HG03565 (cell line): Measurements from ENCODE around the gene CFAP74.

Experiments used
- ATAC-seq: cut with Tn5 transposase; IDR thresholded peaks from one replicate; pipeline ENCODE4 v1.9.1; 2021; ENCODE audit warnings: mild to moderate bottlenecking, moderate library complexity; ENCODE audit not compliant: unreplicated experiment

Gene CFAP74

GRCh38 chr1:1956101-1956500 lies 47.5 kb downstream of the CFAP74 start:
- no peak for ATAC-seq

GRCh38 chr1:1955621-1956094 lies 47.9 kb downstream of the CFAP74 start:
- ATAC-seq: no peak

GRCh38 chr1:1954831-1955441 lies 48.6 kb downstream of the CFAP74 start:
- ATAC-seq: no peak

- ATAC-seq: no peak
These were observed 49.6 kb downstream of the CFAP74 start for GRCh38 chr1:1954015-1954414.

GRCh38 chr1:1950940-1951339 lies 52.6 kb downstream of the CFAP74 start:
- ATAC-seq: no peak

GRCh38 chr1:1948783-1949182 lies 54.8 kb downstream of the CFAP74 start:
- no peak for ATAC-seq

- no peak for ATAC-seq
These were observed 56.1 kb downstream of the CFAP74 start for GRCh38 chr1:1947493-1947892.

- no peak for ATAC-seq
These were observed 57.0 kb downstream of the CFAP74 start for GRCh38 chr1:1946540-1946939.

- ATAC-seq: no peak
These were observed 57.7 kb downstream of the CFAP74 start for GRCh38 chr1:1945782-1946393.

GRCh38 chr1:1943834-1944570 lies 59.6 kb downstream of the CFAP74 start:
- ATAC-seq: no peak

- no peak for ATAC-seq
These were observed 60.6 kb downstream of the CFAP74 start for GRCh38 chr1:1942753-1943656.

- no peak for ATAC-seq
These were observed 61.5 kb downstream of the CFAP74 start for GRCh38 chr1:1941868-1942752.

GRCh38 chr1:1941211-1941841 lies 62.3 kb downstream of the CFAP74 start:
- ATAC-seq: no peak

GRCh38 chr1:1940123-1940425 lies 63.5 kb downstream of the CFAP74 start:
- ATAC-seq: no peak

GRCh38 chr1:1939296-1940122 lies 64.1 kb downstream of the CFAP74 start:
- ATAC-seq: no peak

- ATAC-seq: no peak
These were observed 64.8 kb downstream of the CFAP74 start for GRCh38 chr1:1938613-1939295.

GRCh38 chr1:1938276-1938573 lies 65.4 kb downstream of the CFAP74 start:
- ATAC-seq: no peak

GRCh38 chr1:1937549-1938275 lies 65.9 kb downstream of the CFAP74 start:
- no peak for ATAC-seq
